ENCODE data around the gene MRGPRG. TPM values are rescaled to one million over a fixed set of nuclear protein-coding genes. Genes with fewer than 3 reads are reported as not detected.

The MRGPRG gene
- total RNA-seq, 1 experiment from 2014 or later = not detected

DNA sequence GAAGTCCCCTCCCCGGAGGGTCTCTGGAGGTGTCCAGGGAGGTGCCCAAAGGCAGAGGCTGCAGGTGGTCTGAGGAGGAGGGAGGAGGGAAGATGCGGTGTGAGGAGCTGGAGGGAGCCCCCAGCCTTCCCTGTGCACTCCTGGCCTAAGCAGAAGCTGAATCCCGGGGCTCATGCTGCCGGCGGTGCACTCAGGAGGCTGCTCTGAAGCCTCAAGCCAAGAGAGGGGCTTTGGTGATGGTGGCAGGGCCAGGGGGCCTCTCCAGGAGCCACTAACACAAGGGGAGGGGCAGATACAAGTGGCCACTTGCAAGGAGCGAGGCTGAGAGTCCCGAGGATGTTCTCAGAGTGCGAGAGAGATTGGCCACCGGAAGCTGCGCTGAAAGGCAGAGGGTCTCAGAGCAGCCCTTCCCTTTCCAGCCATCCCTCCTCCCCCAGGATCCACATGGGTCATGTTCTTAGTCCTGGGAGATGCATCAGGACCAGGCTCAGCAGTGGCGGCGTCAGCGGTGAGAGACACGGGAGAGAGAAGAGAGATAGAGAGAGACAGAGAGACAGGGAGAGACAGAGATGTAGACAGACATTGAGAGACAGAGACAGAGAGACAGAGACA, 774 bp upstream of the MRGPRG start:
- Histone ChIP-seq H3K4me1 (ENCODE audit: control insufficient read depth, insufficient read depth, low read length) (peaks cover 11% of the 10 kb centered on the region), H3K27ac (ENCODE audit: low read length) (no peak overlapping the region), H3K9me3 (ENCODE audit: control insufficient read depth, insufficient read depth, low read depth, low read length) (no peaks in the 10 kb centered on the region), H3K4me3 (ENCODE audit: low read depth in 2 of 2, low read length in 2 of 2) (no peak overlapping the region), H3K27me3 (ENCODE audit: control insufficient read depth, insufficient read depth, low read length) (peaks cover 20% of the 10 kb centered on the region), H3K36me3 (ENCODE audit: control insufficient read depth, insufficient read depth, low read length) (no peaks in the 10 kb centered on the region)
- BruUV-seq (replicated peaks) = no TSS peak
- intact Hi-C loops (cut with micrococcal nuclease; ENCODE audit: unreplicated experiment) (no loop called here), in situ Hi-C loops (cut with HindIII; ENCODE audit: low pct_unique_long_range_greater_than_20kb, low sequenced_read_pairs) (no loop called here)
- no peak for ATAC-seq
- ChIA-PET CTCF (no interaction called here), POLR2A (no interaction called here)
- no peak for TF ChIP-seq SIN3A (IDR thresholded peaks at IDR 0.05; ENCODE audit: borderline replicate concordance, insufficient read depth, low read depth, low read length)
- TF ChIP-seq POLR2AphosphoS5 (IDR thresholded peaks at IDR 0.05; ENCODE audit: low read depth, low read length) = no peak
- no peak for TF ChIP-seq REST (IDR thresholded peaks at IDR 0.05; ENCODE audit: insufficient read depth in 1 of 2, low read depth in 2 of 2, low read length in 1 of 2)
- DNase-seq (ENCODE audit: low read depth, low spot score) = no peak

GRCh38 chr11:3217818-3218482, 663 bp downstream of the MRGPRG start:
- peaks cover 11% of the 10 kb centered on the region for H3K4me1 ChIP-seq (ENCODE audit: control insufficient read depth, insufficient read depth, low read length)
- POLR2A ChIA-PET = no interaction called here
- no peak overlapping the region for H3K27ac ChIP-seq (ENCODE audit: low read length)
- no peak overlapping the region for H3K4me3 ChIP-seq (ENCODE audit: low read depth in 2 of 2, low read length in 2 of 2)
- H3K27me3 ChIP-seq (ENCODE audit: control insufficient read depth, insufficient read depth, low read length) = peaks cover 23% of the 10 kb centered on the region
- no peaks in the 10 kb centered on the region for H3K36me3 ChIP-seq (ENCODE audit: control insufficient read depth, insufficient read depth, low read length)
- TF ChIP-seq, protein P1, sequence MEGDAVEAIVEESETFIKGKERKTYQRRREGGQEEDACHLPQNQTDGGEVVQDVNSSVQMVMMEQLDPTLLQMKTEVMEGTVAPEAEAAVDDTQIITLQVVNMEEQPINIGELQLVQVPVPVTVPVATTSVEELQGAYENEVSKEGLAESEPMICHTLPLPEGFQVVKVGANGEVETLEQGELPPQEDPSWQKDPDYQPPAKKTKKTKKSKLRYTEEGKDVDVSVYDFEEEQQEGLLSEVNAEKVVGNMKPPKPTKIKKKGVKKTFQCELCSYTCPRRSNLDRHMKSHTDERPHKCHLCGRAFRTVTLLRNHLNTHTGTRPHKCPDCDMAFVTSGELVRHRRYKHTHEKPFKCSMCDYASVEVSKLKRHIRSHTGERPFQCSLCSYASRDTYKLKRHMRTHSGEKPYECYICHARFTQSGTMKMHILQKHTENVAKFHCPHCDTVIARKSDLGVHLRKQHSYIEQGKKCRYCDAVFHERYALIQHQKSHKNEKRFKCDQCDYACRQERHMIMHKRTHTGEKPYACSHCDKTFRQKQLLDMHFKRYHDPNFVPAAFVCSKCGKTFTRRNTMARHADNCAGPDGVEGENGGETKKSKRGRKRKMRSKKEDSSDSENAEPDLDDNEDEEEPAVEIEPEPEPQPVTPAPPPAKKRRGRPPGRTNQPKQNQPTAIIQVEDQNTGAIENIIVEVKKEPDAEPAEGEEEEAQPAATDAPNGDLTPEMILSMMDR (IDR thresholded peaks at IDR 0.05) = no peak
- TF ChIP-seq POLR2AphosphoS5 (IDR thresholded peaks at IDR 0.05; ENCODE audit: low read depth, low read length) = no peak
- no peaks in the 10 kb centered on the region for H3K9me3 ChIP-seq (ENCODE audit: control insufficient read depth, insufficient read depth, low read depth, low read length)
- ATAC-seq (no peak), DNase-seq (ENCODE audit: low read depth, low spot score) (no peak)
- in situ Hi-C loops (cut with HindIII; ENCODE audit: low pct_unique_long_range_greater_than_20kb, low sequenced_read_pairs) = no loop called here
- CTCF ChIA-PET = no interaction called here
- intact Hi-C loops (cut with micrococcal nuclease; ENCODE audit: unreplicated experiment) = no loop called here
- no TSS peak for BruUV-seq (replicated peaks)

DNA sequence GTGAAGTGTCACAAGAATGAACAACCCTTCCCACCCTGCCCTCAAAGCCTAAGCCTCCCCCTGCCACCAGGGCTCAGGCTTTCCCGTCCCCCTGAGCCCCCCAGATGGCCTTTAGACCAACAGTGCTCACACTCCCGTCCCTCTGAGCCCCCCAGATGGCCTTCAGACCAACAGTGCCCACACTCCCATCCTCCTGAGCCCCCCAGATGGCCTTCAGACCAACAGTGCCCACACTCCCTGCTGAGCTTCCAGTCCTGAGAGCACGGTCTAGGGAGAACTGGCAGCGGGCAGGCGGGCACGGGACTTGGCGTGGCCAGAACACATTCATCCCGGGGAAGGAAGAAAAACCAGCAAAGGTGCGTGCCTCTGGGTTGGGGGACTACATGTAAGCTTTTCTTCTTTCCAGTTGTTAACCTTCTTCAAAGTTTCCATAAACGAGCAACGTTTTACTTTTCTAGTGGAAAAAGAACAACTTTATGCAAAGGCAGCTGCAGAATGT, 2.5 kb downstream of the MRGPRG start:
- Histone ChIP-seq H3K36me3 (ENCODE audit: control insufficient read depth, insufficient read depth, low read length) (no peaks in the 10 kb centered on the region), H3K27ac (ENCODE audit: low read length) (no peak overlapping the region), H3K27me3 (ENCODE audit: control insufficient read depth, insufficient read depth, low read length) (peaks cover 32% of the 10 kb centered on the region), H3K9me3 (ENCODE audit: control insufficient read depth, insufficient read depth, low read depth, low read length) (no peaks in the 10 kb centered on the region), H3K4me1 (ENCODE audit: control insufficient read depth, insufficient read depth, low read length) (peaks cover 11% of the 10 kb centered on the region), H3K4me3 (ENCODE audit: low read depth in 2 of 2, low read length in 2 of 2) (no peak overlapping the region)
- CTCF ChIA-PET = interaction anchor here (0.6 to 1.6 kb wide), 3 partner anchors 61 to 179 kb away, joined by 3 to 9 read pairs (median 5); no protein-coding TSS in a partner anchor
- no peak for ATAC-seq
- in situ Hi-C loops (cut with HindIII; ENCODE audit: low pct_unique_long_range_greater_than_20kb, low sequenced_read_pairs) = no loop called here
- no peak for DNase-seq (ENCODE audit: low read depth, low spot score)
- POLR2A ChIA-PET = no interaction called here
- TF ChIP-seq POLR2AphosphoS5 (IDR thresholded peaks at IDR 0.05; ENCODE audit: low read depth, low read length) = no peak
- no peak for TF ChIP-seq SIN3A (IDR thresholded peaks at IDR 0.05; ENCODE audit: borderline replicate concordance, insufficient read depth, low read depth, low read length)
- no peak for TF ChIP-seq TCF7L2 (IDR thresholded peaks at IDR 0.05; ENCODE audit: low read depth, low read length)
- no peak for TF ChIP-seq REST (IDR thresholded peaks at IDR 0.05; ENCODE audit: insufficient read depth in 1 of 2, low read depth in 2 of 2, low read length in 1 of 2)
- TF ChIP-seq, protein P1 (IDR thresholded peaks at IDR 0.05) = no peak
- no TSS peak for BruUV-seq (replicated peaks)
- intact Hi-C loops (cut with micrococcal nuclease; ENCODE audit: unreplicated experiment) = no loop called here

Data from Panc1 (cell line).